Measurements from ENCODE around the gene KIF13A.

- no peak for TF ChIP-seq CTCF (IDR thresholded peaks at IDR 0.05; ENCODE audit: insufficient read depth, low read length)
- no peak for TF ChIP-seq POLR2AphosphoS5 (IDR thresholded peaks at IDR 0.05; ENCODE audit: low read depth)
- TF ChIP-seq SPI1 (IDR thresholded peaks at IDR 0.05; ENCODE audit: borderline replicate concordance, low read depth) = no peak
Observed at GRCh38 chr6:17968876-17969275, 18.6 kb downstream of the KIF13A start.

Measured in HL-60 (cell line).